A172 (cell line): ENCODE data around the gene C11orf68. TPM values are rescaled to one million over a fixed set of nuclear protein-coding genes. Genes with fewer than 3 reads are reported as not detected.
"Not testable (repeated sequence)": the region's sequence is repeated elsewhere in the genome, so short reads cannot be mapped to it uniquely, and the experiment has no call there.

Experiments
- DNase-seq: peaks from one replicate; pipeline ENCODE4 v3.0.0-alpha.2; 2015; ENCODE audit warnings: low spot score
- total RNA-seq: library from RNA; depleted of rRNA; stranded (reverse); fragments of >200 nt; shearing (Covaris generic); gene quantifications from 2 replicates; pipeline ENCODE4 v1.2.3, GENCODE V29; 2014

C11orf68 gene
- total RNA-seq, 1 experiment from 2014 or later, result 22.2 TPM

DNA sequence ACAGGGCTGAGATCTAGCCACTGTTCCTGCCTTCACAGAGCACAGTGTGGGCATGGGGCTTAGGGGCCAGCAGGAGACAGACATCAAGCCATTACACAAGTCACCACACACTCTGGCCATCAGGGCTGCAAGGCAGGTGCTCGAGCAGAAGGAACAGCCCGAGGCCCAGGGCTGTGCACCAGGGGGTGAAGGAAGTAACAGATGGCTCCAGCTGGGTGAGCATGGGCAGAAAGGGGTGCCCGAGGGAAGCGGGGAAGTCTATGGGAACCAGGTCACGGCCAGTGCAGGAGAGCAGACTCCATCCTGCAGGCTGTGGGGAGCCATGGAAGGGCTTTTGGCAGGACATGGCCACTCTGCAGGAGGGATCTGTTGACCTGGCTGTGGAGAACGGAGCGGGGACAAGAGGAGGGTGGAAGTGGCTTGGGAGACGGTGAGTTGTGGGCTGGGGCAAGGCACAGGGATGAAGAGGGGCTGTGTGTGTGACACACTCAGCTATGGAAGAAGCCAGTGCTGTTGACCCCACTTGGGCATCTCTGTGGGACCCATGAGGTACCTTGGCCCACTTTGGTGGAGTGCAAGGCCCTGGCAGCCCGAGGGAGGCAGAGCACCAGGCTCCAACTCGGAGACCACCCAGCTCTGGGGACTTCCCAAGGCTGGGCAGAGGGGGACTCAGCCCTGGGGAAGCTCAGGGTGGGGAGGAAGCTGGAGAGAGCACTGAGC, 3.6 kb downstream of the C11orf68 start:
- DNase-seq, result no peak

- DNase-seq, result peak; percentile 93
Measured at GRCh38 chr11:65912845-65913244, 6.0 kb downstream of the C11orf68 start.

DNA sequence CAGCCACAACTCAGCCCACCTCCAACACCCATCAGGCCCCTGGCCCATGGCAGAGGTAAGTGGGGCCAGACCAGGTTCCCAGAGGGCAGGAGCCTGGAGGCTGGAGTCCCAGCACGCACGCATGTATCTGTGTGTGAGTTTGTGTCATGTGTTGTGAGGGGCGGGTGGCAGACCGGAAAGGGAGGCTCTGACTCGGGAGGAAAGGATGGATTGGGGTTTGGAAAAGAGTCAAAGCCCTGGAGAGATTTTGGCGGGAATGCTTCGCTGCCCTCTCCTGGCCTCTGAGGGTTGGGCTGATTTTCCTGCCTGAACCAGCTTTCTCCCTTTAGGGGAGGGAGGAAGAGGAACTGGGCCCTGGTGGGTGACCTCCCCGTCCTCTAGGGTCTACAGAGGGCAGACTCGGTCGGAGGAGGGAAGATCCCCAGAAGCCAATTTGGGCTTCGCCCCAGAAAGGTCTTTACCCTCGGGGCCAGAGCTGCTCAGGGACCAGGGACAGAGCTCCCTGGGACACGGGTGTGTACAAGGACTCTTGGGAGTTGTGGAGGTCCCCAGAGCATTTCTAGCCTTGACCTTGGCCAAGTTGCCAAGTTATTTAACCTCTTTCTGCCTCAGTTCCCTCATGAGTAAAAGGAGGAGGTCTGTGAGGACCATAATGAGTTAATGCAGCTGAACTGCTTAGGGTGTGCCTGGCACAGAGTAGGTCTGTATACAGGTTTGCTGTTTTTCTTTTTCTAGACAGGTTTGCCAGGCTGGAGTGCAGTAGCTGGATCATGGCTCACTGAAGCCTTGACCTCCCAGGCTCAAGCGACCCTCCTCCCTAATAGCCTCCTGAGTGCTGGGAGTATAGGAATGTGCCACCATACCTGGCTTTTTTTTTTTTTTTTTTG, 6.9 kb downstream of the C11orf68 start:
- DNase-seq, result peak; percentile 97

DNA sequence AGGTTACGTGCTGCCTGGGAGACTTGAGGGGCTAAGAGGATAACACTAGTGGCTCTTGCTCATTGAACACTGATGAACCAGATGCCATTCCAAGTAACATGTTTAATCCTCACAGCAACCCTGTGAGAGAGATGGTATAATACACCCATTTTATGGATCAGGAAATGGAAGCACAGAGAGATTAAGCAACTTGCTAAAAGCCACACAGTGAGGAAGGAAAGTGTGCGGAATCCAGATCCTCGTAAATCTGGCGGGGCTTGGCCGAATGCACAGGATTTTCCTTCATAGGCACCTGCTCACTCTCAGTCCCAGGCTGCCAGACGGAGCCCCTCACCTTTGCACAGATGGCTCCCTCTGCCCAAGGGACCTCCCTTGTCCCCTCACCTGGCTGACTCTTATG, 11.0 kb downstream of the C11orf68 start:
- no peak for DNase-seq

DNA sequence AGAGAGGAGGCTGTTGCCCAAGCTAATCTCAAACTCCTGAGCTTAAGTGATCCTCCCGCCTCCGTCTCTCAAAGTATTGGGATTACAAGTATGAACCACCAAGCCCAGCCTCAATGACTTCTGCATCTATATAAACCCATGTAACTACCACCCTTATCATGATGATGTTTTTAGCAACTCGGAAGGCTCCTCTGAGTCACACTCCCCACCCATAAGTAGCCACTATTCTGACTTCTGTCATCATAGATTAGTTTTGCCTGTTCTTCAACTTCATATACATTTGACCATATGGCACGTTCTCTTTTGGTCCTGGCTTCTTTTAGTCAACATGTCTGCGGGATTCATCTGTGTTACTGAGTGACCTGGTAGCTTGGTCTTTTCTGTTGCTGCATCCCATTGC, 12.3 kb downstream of the C11orf68 start:
- no peak for DNase-seq

DNA sequence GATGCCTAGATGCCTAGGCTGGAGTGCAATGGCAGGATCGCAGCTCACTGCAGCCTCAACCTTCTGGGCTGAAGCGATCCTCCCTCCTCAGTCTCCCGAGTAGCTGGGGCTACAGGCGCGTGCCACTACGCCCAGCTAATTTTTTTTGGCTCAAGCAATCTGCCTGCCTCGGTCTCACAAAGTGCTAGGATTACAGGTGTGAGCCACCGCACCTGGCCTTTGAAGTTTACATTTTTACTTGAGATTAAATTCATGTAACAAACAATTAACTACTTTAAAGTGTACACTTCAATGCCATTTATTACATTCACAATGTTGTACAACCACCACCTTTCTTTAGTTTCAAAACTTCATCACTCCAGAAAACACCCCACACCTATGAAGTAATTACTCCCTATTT, 15.1 kb downstream of the C11orf68 start:
- DNase-seq, result no peak

DNA sequence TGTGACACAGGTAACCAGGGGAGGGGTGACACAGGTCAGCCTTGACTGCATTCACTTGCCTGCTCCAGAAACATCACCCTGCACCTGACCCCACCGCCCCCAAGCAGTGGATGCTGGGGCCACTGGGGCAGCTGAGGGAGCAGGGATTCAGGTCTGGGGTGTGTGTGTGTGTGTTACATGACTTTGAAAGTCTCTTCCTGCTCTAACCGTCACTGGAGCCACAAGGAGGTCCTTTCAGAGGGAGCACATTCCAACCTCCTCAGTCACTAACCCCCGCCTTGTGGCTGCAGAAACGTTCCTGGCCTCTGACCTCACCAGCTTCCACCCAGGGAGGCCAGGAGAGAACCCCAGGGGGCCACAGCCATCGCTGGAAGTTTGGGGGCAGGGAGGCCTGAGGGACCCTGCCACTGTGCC, 15.8 kb downstream of the C11orf68 start:
- peak; percentile 97 for DNase-seq

GRCh38 chr11:65900899-65901180, 18.0 kb downstream of the C11orf68 start:
- DNase-seq, result no peak

GRCh38 chr11:65900125-65900898, 18.6 kb downstream of the C11orf68 start, which contains the start of gene FOSL1:
Gene FOSL1, minus strand, starts transcription at chr11:65900388. Its CDS starts 49 bp downstream, at chr11:65900339.
- peak; percentile 91 for DNase-seq

GRCh38 chr11:65899356-65900124, 19.3 kb downstream of the C11orf68 start:
- DNase-seq, result no peak

DNA sequence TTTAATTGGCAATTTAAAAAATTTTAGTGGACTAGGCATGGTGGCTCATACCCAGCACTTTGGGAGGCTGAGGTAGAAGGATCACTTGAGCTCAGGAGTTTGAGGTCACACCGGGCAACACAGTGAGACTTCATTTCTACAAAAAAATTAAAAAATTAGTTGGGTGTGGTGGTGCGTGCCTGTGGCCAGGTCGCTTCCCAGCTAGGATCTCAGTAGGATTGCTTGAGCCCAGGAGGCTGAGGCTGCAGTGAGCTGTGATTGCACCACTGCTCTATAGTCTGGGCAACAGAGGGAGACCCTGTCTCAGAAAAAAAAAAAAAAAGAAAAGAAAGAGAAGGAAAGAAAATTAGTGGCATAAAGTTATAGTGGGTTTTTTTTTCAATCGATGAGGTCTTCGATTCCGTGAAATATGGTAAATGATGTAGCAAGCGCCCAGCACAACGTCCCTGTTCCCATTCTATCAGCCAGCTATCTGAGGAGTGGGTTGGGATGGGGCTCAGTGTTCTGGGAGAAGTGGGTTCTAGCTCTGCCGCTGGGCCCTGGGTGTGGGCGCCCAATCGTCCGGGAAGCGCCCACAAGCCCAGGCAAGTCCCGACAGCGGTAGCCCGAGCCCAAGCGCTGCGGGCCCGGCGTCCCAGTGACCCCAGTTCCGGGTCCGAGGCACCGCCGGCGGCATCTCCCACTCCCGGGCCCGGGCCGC, 20.1 kb downstream of the C11orf68 start:
- DNase-seq, result no peak

- no peak for DNase-seq
Measured at GRCh38 chr11:65897020-65897471, 21.8 kb downstream of the C11orf68 start.

GRCh38 chr11:65896034-65896999, 22.5 kb downstream of the C11orf68 start:
- DNase-seq, result no peak

DNA sequence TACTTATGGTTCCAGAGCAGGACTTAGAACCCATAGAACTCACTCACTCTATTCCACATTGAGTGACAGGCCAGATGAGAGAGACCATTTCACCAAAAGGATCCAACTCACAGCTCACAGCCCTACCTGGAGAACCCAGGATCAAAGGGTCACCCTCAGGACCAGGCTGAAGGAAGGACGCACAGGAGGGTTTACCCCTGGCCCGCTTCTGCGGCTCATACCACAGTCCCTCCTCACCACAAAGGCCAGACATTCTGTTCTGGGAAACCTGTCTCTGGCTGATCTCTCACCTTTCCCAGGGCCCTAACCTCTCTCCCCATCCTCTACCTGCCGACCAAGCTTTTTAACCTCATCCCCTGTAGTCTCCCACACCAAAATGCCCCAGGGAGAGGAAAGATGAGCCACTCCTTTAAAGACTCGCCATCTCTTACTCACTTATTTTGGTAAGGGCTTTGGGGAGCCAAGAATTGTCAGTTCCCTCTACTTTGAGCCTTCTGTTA, 23.3 kb downstream of the C11orf68 start:
- DNase-seq, result no peak

DNA sequence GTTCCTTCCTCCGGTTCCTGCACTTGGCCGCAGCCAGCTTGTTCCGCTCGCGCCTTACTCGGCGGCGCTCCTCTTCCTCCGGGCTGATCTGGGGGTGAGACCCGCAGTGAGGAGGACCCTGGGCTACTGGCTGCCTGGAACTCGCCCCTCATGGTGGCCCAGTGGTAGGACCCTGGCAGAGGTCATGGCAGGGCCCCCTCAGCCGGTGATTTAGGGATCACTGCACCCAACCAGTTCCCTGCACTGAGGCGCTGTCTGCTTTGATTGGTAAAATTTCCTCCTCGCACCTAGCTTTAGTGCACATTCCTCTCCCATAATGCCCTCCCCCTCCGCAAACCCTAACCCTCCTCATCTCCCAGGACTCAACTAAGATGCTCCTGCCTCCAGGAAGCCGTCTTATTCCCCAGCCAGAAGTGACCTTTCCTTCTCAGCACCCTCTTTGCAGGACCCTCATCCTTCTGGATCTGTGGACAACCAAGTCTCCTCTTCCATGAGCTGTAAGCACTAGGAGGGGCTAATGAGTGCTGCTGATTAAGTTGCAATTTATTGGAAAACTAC, 24.7 kb downstream of the C11orf68 start:
- DNase-seq, result no peak

GRCh38 chr11:65892661-65893317, 26.1 kb downstream of the C11orf68 start:
- DNase-seq, result no peak

- DNase-seq, result not testable (repeated sequence)
Measured at GRCh38 chr11:65892137-65892540, 26.7 kb downstream of the C11orf68 start.
